Measurements from ENCODE around the gene EGF.

Gene EGF

DNA sequence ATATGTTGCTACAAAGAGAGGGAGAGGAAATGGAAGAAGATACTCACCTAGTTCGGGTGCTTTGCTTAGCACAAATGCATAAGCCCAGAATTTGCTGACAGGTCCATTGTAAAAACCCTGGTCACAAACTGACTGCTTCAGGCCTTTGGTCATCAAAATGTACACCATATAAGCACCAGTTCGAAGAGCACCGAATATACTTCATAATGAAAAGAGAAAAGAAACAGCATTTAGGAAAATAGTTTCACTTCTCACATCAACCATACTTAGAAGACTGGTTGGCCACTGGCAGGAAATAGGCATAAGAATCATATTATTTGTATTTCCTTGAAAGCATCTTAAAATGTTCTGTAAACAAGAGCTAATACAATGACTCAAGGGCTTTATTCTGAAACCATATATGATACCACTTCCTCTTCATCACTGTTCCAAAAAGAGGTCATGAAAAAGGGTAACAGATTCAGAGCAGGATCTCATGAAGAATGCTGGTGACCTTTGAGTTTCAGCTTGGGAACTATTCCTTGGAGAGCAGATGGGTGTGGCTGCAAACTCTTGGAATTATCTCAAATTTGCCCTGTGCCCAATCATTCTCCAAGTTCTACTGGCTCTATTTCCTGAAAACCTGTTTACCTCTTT is 147.0 kb downstream of the EGF start:
- TF ChIP-seq POLR2A (IDR thresholded peaks at IDR 0.05; ENCODE audit: extremely low read depth, insufficient read length) (no peak), MYC (IDR thresholded peaks at IDR 0.05; ENCODE audit: low read depth, low read length) (no peak)
- TF ChIP-seq, protein P1, sequence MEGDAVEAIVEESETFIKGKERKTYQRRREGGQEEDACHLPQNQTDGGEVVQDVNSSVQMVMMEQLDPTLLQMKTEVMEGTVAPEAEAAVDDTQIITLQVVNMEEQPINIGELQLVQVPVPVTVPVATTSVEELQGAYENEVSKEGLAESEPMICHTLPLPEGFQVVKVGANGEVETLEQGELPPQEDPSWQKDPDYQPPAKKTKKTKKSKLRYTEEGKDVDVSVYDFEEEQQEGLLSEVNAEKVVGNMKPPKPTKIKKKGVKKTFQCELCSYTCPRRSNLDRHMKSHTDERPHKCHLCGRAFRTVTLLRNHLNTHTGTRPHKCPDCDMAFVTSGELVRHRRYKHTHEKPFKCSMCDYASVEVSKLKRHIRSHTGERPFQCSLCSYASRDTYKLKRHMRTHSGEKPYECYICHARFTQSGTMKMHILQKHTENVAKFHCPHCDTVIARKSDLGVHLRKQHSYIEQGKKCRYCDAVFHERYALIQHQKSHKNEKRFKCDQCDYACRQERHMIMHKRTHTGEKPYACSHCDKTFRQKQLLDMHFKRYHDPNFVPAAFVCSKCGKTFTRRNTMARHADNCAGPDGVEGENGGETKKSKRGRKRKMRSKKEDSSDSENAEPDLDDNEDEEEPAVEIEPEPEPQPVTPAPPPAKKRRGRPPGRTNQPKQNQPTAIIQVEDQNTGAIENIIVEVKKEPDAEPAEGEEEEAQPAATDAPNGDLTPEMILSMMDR (IDR thresholded peaks at IDR 0.05; ENCODE audit: low read depth, low read length), result no peak
- TF ChIP-seq, protein P2, sequence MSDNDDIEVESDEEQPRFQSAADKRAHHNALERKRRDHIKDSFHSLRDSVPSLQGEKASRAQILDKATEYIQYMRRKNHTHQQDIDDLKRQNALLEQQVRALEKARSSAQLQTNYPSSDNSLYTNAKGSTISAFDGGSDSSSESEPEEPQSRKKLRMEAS (IDR thresholded peaks at IDR 0.05; ENCODE audit: low read depth, low read length), result no peak
- no peak for DNase-seq (ENCODE audit: low read depth)
- H3K4me3 ChIP-seq (ENCODE audit: low read depth, low read length), result no peak overlapping the region

DNA sequence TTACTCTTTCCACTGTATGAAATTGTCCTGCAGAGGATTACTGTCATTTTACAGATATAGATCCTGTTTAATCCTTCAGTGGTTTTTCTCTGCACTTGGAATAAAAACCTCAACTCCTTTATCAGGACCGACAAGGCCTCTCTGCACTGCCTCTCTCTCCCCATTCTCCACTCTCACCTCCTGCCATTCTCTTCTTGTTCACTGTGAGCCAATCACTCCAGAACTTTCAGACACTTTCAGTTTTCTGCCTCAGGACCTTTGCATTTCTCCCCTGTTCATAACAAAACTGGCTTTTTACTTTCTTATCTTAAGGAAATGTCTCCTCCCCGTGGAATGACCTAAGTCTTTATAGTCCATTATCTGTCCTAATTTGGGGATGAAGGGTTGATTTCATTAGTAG is 148.4 kb downstream of the EGF start:
- no peak for DNase-seq (ENCODE audit: low read depth)

More for the DNA sequence above, 148.4 kb downstream of the EGF start:
- TF ChIP-seq, protein P2 (IDR thresholded peaks at IDR 0.05; ENCODE audit: low read depth, low read length), result no peak
- no peak for TF ChIP-seq MYC (IDR thresholded peaks at IDR 0.05; ENCODE audit: low read depth, low read length)
- TF ChIP-seq, protein P1 (IDR thresholded peaks at IDR 0.05; ENCODE audit: low read depth, low read length), result no peak
- TF ChIP-seq POLR2A (IDR thresholded peaks at IDR 0.05; ENCODE audit: extremely low read depth, insufficient read length), result no peak
- H3K4me3 ChIP-seq (ENCODE audit: low read depth, low read length), result no peak overlapping the region
